GM12878 (cell line): Measurements from ENCODE around the gene TTC1. TPM values are rescaled to one million over a fixed set of nuclear protein-coding genes. Genes with fewer than 3 reads are reported as not detected.

Experiments used
- ATF3 ChIP-seq: IDR thresholded peaks from 2 replicates; pipeline ENCODE4 v1.6.1; 2011; ENCODE audit warnings: low read depth, mild to moderate bottlenecking, low read length, moderate library complexity, borderline replicate concordance; ENCODE audit errors: extremely low read depth
- BHLHE40 ChIP-seq, 2 experiments: fragments of 450-650 bp in 1 of 2; IDR thresholded peaks; 2 replicates each; pipeline ENCODE4 v1.6.1; 2011 to 2017; ENCODE audit warnings: low read depth in 2 of 2, borderline replicate concordance in 1 of 2, improper control_type of control experiment in 1 of 2, low read length in 1 of 2, mild to moderate bottlenecking in 1 of 2
- BRCA1 ChIP-seq: IDR thresholded peaks from 2 replicates; pipeline ENCODE4 v1.6.1; 2011; ENCODE audit warnings: low read depth, low read length, improper control_type of control experiment
- ELK1 ChIP-seq: IDR thresholded peaks from 2 replicates; pipeline ENCODE4 v1.6.1; 2012; ENCODE audit warnings: low read depth, low read length, improper control_type of control experiment
- JUND ChIP-seq: IDR thresholded peaks from 2 replicates; pipeline ENCODE4 v1.6.1; 2012; ENCODE audit warnings: low read depth, mild to moderate bottlenecking, low read length, improper control_type of control experiment, moderate library complexity
- MYB ChIP-seq: fragments of 150-350 bp; IDR thresholded peaks from 2 replicates; pipeline ENCODE4 v1.6.1; 2014; ENCODE audit warnings: mild to moderate bottlenecking, low read depth, low read length, borderline replicate concordance
- NRF1 ChIP-seq: conservative IDR thresholded peaks from 2 replicates; pipeline ENCODE4 v1.6.1; 2011; ENCODE audit warnings: mild to moderate bottlenecking, low read depth, low read length, improper control_type of control experiment
- RBBP5 ChIP-seq: fragments of 200-600 bp; sonication (generic); conservative IDR thresholded peaks from 2 replicates; pipeline ENCODE4 v1.6.1; 2016
- RELA ChIP-seq: fragments of 450-650 bp; IDR thresholded peaks from 2 replicates; pipeline ENCODE4 v1.8.0; 2014; ENCODE audit warnings: borderline replicate concordance; ENCODE audit not compliant: partially characterized antibody
- SIX5 ChIP-seq: IDR thresholded peaks from 2 replicates; pipeline ENCODE4 v1.6.1; 2011; ENCODE audit warnings: mild to moderate bottlenecking, low read depth, low read length, moderate library complexity; ENCODE audit not compliant: severe bottlenecking
- SUPT20H ChIP-seq: IDR thresholded peaks from 2 replicates; pipeline ENCODE4 v1.6.1; 2011; ENCODE audit warnings: low read depth, mild to moderate bottlenecking, low read length, moderate library complexity, borderline replicate concordance; ENCODE audit not compliant: control insufficient read depth
- ZNF207 ChIP-seq: fragments of 450-650 bp; IDR thresholded peaks from 2 replicates; pipeline ENCODE4 v1.6.1; 2014; ENCODE audit warnings: antibody characterized with exemption, mild to moderate bottlenecking, borderline replicate concordance
- polyA plus RNA-seq, 11 experiments: library from polyadenylated mRNA; depleted of rRNA in 4 of 11; unstranded in 6 of 11; stranded (reverse) in 5 of 11; fragments of >200 nt; fragmentation: Nextera tagmentation in 4 of 11; fragmentation: Illumina TruSeq in 1 of 11; extraction: Ambion mirVana in 4 of 11; extraction: Trizol in 1 of 11; gene quantifications; 1 replicate in 1 of 11; 2 replicates in 10 of 11; pipeline versions ENCODE4 v1.2.1 to v1.2.3, GENCODE V29; 2011 to 2016; ENCODE audit warnings: inconsistent platforms in 2 of 11, missing spikeins in 2 of 11, low read depth in 1 of 11
- total RNA-seq, 4 experiments: library from RNA; depleted of rRNA in 3 of 4; stranded (reverse); fragments of >200 nt in 3 of 4; fragmentation: Illumina TruSeq in 1 of 4; extraction: Trizol in 1 of 4; gene quantifications; 2 replicates each; pipeline versions ENCODE4 v1.2.1 to v1.2.3, GENCODE V29; 2013 to 2021

The TTC1 gene
- total and polyA plus RNA-seq, 10 of the 15 experiments (the other 5 are each of a cell fraction or from before 2014, with no cell fraction given), result 46.6 to 160 (median 92.3) TPM

DNA sequence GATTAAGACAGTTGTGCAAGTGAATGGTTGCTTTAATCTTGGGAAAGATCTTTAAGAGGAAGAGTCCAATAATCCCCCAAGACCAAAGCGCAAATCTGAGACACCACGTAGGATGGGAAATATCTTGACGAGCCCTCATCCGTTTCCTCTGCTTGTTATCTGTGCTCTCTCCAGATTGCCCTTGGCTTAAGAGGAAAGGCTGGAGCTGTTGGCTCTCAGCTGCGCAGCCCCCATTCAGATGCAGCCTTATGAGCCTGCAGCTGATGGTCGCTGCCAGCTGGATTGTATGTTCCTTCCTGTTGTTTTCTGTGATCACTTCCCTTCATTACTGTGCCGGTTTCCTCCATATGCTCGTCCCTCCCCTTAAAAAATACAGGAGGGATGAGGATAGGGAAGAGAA is 62.6 kb downstream of the TTC1 start (continued):
- TF ChIP-seq ATF3 (no peak), MYB (no peak), SIX5 (no peak), ZNF207 (no peak), RELA (no peak), JUND (no peak), NRF1 (no peak), RBBP5 (no peak), SUPT20H (no peak), BRCA1 (no peak), ELK1 (no peak), BHLHE40 (IDR thresholded peaks at IDR 0.05; ENCODE audit: borderline replicate concordance in 1 of 2, low read depth in 2 of 2, low read length in 1 of 2) (no peak)
- TF ChIP-seq, all 136 proteins: peak for 0
